GM21723 (cell line): ENCODE measurements around the gene GABRG3.

ENCODE experiments used
- ATAC-seq: cut with Tn5 transposase; IDR thresholded peaks from one replicate; pipeline ENCODE4 v1.9.1; 2021; ENCODE audit warnings: mild to moderate bottlenecking, moderate library complexity; ENCODE audit not compliant: unreplicated experiment

Gene GABRG3

GRCh38 chr15:27396996-27397395, 426.0 kb downstream of the GABRG3 start:
- no peak for ATAC-seq

GRCh38 chr15:27398631-27399161, 427.7 kb downstream of the GABRG3 start:
- no peak for ATAC-seq

GRCh38 chr15:27399241-27399640, 428.3 kb downstream of the GABRG3 start:
- no peak for ATAC-seq

- ATAC-seq = no peak
These were observed 430.5 kb downstream of the GABRG3 start for GRCh38 chr15:27401471-27401870.

- ATAC-seq = no peak
These were observed 437.4 kb downstream of the GABRG3 start for GRCh38 chr15:27408428-27408827.

GRCh38 chr15:27410996-27411605, 440.1 kb downstream of the GABRG3 start:
- no peak for ATAC-seq

- no peak for ATAC-seq
These were observed 441.4 kb downstream of the GABRG3 start for GRCh38 chr15:27412415-27412814.

- ATAC-seq = no peak
These were observed 443.3 kb downstream of the GABRG3 start for GRCh38 chr15:27414168-27414870.

GRCh38 chr15:27418726-27419125, 447.7 kb downstream of the GABRG3 start:
- ATAC-seq = no peak

GRCh38 chr15:27422997-27423396, 452.0 kb downstream of the GABRG3 start:
- no peak for ATAC-seq

GRCh38 chr15:27426805-27427204, 455.8 kb downstream of the GABRG3 start:
- ATAC-seq = no peak

- ATAC-seq = no peak
These were observed 456.3 kb downstream of the GABRG3 start for GRCh38 chr15:27427276-27427675.

GRCh38 chr15:27428151-27428550, 457.2 kb downstream of the GABRG3 start:
- ATAC-seq = no peak

- no peak for ATAC-seq
These were observed 458.6 kb downstream of the GABRG3 start for GRCh38 chr15:27429577-27429976.

- ATAC-seq = no peak
These were observed 462.6 kb downstream of the GABRG3 start for GRCh38 chr15:27433604-27434003.

GRCh38 chr15:27438403-27439375, 467.7 kb downstream of the GABRG3 start:
- no peak for ATAC-seq

GRCh38 chr15:27441120-27441519, 470.1 kb downstream of the GABRG3 start:
- ATAC-seq = no peak

- ATAC-seq = no peak
These were observed 477.3 kb downstream of the GABRG3 start for GRCh38 chr15:27448234-27448633.

- ATAC-seq = no peak
These were observed 478.0 kb downstream of the GABRG3 start for GRCh38 chr15:27448986-27449385.

GRCh38 chr15:27449941-27450340, 479.0 kb downstream of the GABRG3 start:
- ATAC-seq = no peak
